Osteoblast (primary cell): ENCODE results near the gene C3orf20. TPM values are rescaled to one million over a fixed set of nuclear protein-coding genes. Genes with fewer than 3 reads are reported as not detected.

Experiments used
- DNase-seq: peaks from one replicate; pipeline ENCODE4 v3.0.0; 2011; ENCODE audit warnings: low spot score, mixed read lengths; ENCODE audit not compliant: insufficient read length; ENCODE audit errors: missing footprints
- H2AFZ ChIP-seq: 2 replicates; pipeline ENCODE4 v1.6.0; 2011; ENCODE audit warnings: mild to moderate bottlenecking, low read length
- H3K27ac ChIP-seq: 2 replicates; pipeline ENCODE4 v1.5.1; 2011; ENCODE audit warnings: mild to moderate bottlenecking, low read depth, low read length, moderate library complexity
- H3K27me3 ChIP-seq: 2 replicates; pipeline ENCODE4 v1.6.0; 2012; ENCODE audit warnings: mild to moderate bottlenecking, control low read depth, inconsistent platforms, low read length, moderate library complexity; ENCODE audit not compliant: insufficient read depth
- H3K36me3 ChIP-seq: 2 replicates; pipeline ENCODE4 v1.5.1; 2011; ENCODE audit warnings: mild to moderate bottlenecking, low read length, control low read depth, moderate library complexity; ENCODE audit not compliant: insufficient read depth
- H3K4me1 ChIP-seq: 2 replicates; pipeline ENCODE4 v1.5.1; 2011; ENCODE audit warnings: mild to moderate bottlenecking, low read length, control low read depth, moderate library complexity; ENCODE audit not compliant: insufficient read depth
- H3K4me2 ChIP-seq: 2 replicates; pipeline ENCODE4 v1.6.0; 2011; ENCODE audit warnings: mild to moderate bottlenecking, low read length; ENCODE audit not compliant: insufficient read depth
- H3K4me3 ChIP-seq: fragments of 200-600 bp; sonication (generic); 3 replicates; pipeline ENCODE4 v1.5.1; 2012; ENCODE audit warnings: mild to moderate bottlenecking, low read length, inconsistent platforms; ENCODE audit not compliant: insufficient read depth
- H3K79me2 ChIP-seq: 2 replicates; pipeline ENCODE4 v1.6.0; 2012; ENCODE audit warnings: mild to moderate bottlenecking, low read length, control low read depth, inconsistent platforms; ENCODE audit not compliant: insufficient read depth
- H3K9me3 ChIP-seq: 2 replicates; pipeline ENCODE4 v1.5.1; 2011; ENCODE audit warnings: low read depth, low read length, control low read depth
- H4K20me1 ChIP-seq: 2 replicates; pipeline ENCODE4 v1.6.0; 2012; ENCODE audit warnings: mild to moderate bottlenecking, low read length, control low read depth; ENCODE audit not compliant: insufficient read depth
- CTCF ChIP-seq: IDR thresholded peaks from 2 replicates; pipeline ENCODE4 v1.5.1; 2011; ENCODE audit warnings: mild to moderate bottlenecking, low read depth, low read length, moderate library complexity; ENCODE audit errors: extremely low read depth
- total RNA-seq: library from RNA; depleted of rRNA; stranded (reverse); fragments of >200 nt; gene quantifications from 2 replicates; pipeline ENCODE4 v1.2.3, GENCODE V29; 2012

C3orf20 gene
- total RNA-seq, 1 donor = under 0.01 TPM

GRCh38 chr3:14799146-14799545 is 124.2 kb downstream of the C3orf20 start:
- H2AFZ ChIP-seq = no peak overlapping the region
- no peaks in the 10 kb centered on the region for H4K20me1 ChIP-seq
- no peak overlapping the region for H3K4me3 ChIP-seq
- H3K4me2 ChIP-seq = no peak overlapping the region
- H3K27me3 ChIP-seq = no peaks in the 10 kb centered on the region
- no peak overlapping the region for H3K27ac ChIP-seq
- H3K79me2 ChIP-seq = no peaks in the 10 kb centered on the region
- H3K4me1 ChIP-seq = no peaks in the 10 kb centered on the region
- DNase-seq = no peak
- no peaks in the 10 kb centered on the region for H3K9me3 ChIP-seq
- no peak for TF ChIP-seq CTCF
- H3K36me3 ChIP-seq = no peaks in the 10 kb centered on the region

GRCh38 chr3:14801031-14801430 is 126.1 kb downstream of the C3orf20 start:
- Histone ChIP-seq H2AFZ (no peak overlapping the region), H3K9me3 (no peaks in the 10 kb centered on the region), H3K27ac (no peak overlapping the region), H4K20me1 (no peaks in the 10 kb centered on the region), H3K27me3 (no peaks in the 10 kb centered on the region), H3K4me1 (no peaks in the 10 kb centered on the region), H3K79me2 (no peaks in the 10 kb centered on the region), H3K36me3 (no peaks in the 10 kb centered on the region), H3K4me2 (no peak overlapping the region), H3K4me3 (no peak overlapping the region)
- no peak for TF ChIP-seq CTCF
- no peak for DNase-seq

GRCh38 chr3:14801668-14802380 is 126.9 kb downstream of the C3orf20 start:
- no peaks in the 10 kb centered on the region for H3K79me2 ChIP-seq
- H3K9me3 ChIP-seq = no peaks in the 10 kb centered on the region
- no peak overlapping the region for H2AFZ ChIP-seq
- DNase-seq = no peak
- no peak for TF ChIP-seq CTCF
- H3K4me1 ChIP-seq = no peaks in the 10 kb centered on the region
- no peaks in the 10 kb centered on the region for H3K36me3 ChIP-seq
- no peak overlapping the region for H3K27ac ChIP-seq
- H4K20me1 ChIP-seq = no peaks in the 10 kb centered on the region
- H3K27me3 ChIP-seq = no peaks in the 10 kb centered on the region
- no peak overlapping the region for H3K4me3 ChIP-seq
- no peak overlapping the region for H3K4me2 ChIP-seq

DNA sequence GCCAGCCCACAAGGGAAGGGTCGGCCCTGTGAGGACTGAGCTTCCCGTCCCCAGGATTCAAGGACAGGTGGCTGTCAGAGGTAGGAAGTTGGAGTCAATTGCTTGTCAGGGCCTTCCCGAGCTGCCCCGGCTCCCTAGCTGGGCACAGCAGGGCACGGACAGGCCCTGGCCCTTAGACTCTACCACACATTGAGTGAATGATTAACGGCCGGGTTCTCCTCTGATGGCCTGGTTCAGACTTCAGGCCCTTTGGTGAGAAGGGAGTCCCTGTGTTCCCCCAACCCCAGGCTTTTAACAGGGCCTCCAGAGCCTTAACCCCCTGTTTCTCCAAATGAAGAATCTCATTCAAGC is 127.4 kb downstream of the C3orf20 start:
- DNase-seq = no peak
- H3K4me1 ChIP-seq = no peaks in the 10 kb centered on the region
- no peak for TF ChIP-seq CTCF
- H3K4me2 ChIP-seq = no peak overlapping the region
- H2AFZ ChIP-seq = no peak overlapping the region
- H3K4me3 ChIP-seq = no peak overlapping the region
- H3K79me2 ChIP-seq = no peaks in the 10 kb centered on the region
- H3K36me3 ChIP-seq = no peaks in the 10 kb centered on the region
- no peaks in the 10 kb centered on the region for H4K20me1 ChIP-seq
- H3K27ac ChIP-seq = no peak overlapping the region
- H3K27me3 ChIP-seq = no peaks in the 10 kb centered on the region
- H3K9me3 ChIP-seq = no peaks in the 10 kb centered on the region
